Loucy (cell line): ENCODE data around the gene RAB31.

Experiments
- H2AFZ ChIP-seq: fragments of 200-600 bp; sonication (generic); 2 replicates; pipeline ENCODE4 v1.6.0; 2016; ENCODE audit warnings: antibody characterized with exemption, mild to moderate bottlenecking, low read length, moderate library complexity
- H3F3A ChIP-seq: fragments of 200-600 bp; 2 replicates; pipeline ENCODE4 v1.6.0; 2016; ENCODE audit warnings: antibody characterized with exemption, low read depth, mild to moderate bottlenecking
- H3K27me3 ChIP-seq: fragments of 200-600 bp; sonication (generic); 2 replicates; pipeline ENCODE4 v1.6.1; 2014; ENCODE audit warnings: low read length, mild to moderate bottlenecking; ENCODE audit not compliant: insufficient read depth, poor library complexity, severe bottlenecking
- H3K36me3 ChIP-seq: fragments of 200-600 bp; sonication (generic); 2 replicates; pipeline ENCODE4 v1.6.1; 2016; ENCODE audit warnings: low read length; ENCODE audit not compliant: insufficient read depth
- H3K4me1 ChIP-seq: fragments of 200-600 bp; sonication (generic); 2 replicates; pipeline ENCODE4 v1.5.1; 2014; ENCODE audit warnings: low read length, mild to moderate bottlenecking; ENCODE audit not compliant: insufficient read depth, poor library complexity, severe bottlenecking
- H3K4me2 ChIP-seq: fragments of 200-600 bp; sonication (generic); 2 replicates; pipeline ENCODE4 v1.6.0; 2014; ENCODE audit warnings: antibody characterized with exemption, low read length, low read depth, mild to moderate bottlenecking; ENCODE audit not compliant: poor library complexity, severe bottlenecking
- H3K4me3 ChIP-seq: fragments of 200-600 bp; sonication (generic); 2 replicates; pipeline ENCODE4 v1.5.1; 2014; ENCODE audit warnings: low read length, mild to moderate bottlenecking, mixed read lengths; ENCODE audit not compliant: poor library complexity, severe bottlenecking
- H3K79me2 ChIP-seq: fragments of 200-600 bp; sonication (generic); 2 replicates; pipeline ENCODE4 v1.6.1; 2014; ENCODE audit warnings: low read length; ENCODE audit not compliant: insufficient read depth
- H3K9ac ChIP-seq: fragments of 200-600 bp; sonication (generic); 2 replicates; pipeline ENCODE4 v1.6.0; 2014; ENCODE audit warnings: mild to moderate bottlenecking, low read depth, low read length, moderate library complexity; ENCODE audit not compliant: poor library complexity, severe bottlenecking
- H3K9me2 ChIP-seq: fragments of 200-600 bp; sonication (generic); replicated peaks from 2 replicates; pipeline ENCODE4 v1.6.1; 2016; ENCODE audit warnings: low read depth, low read length, mixed read lengths
- H3K9me3 ChIP-seq: fragments of 200-600 bp; sonication (generic); 2 replicates; pipeline ENCODE4 v1.6.1; 2014; ENCODE audit warnings: mild to moderate bottlenecking, antibody characterized with exemption, low read length, low read depth; ENCODE audit not compliant: insufficient read depth
- H4K20me1 ChIP-seq: fragments of 200-600 bp; sonication (generic); 2 replicates; pipeline ENCODE4 v1.6.0; 2014; ENCODE audit warnings: antibody characterized with exemption, low read length, mild to moderate bottlenecking; ENCODE audit not compliant: insufficient read depth, poor library complexity, severe bottlenecking
- CTCF ChIP-seq: fragments of 200-600 bp; sonication (generic); conservative IDR thresholded peaks from 2 replicates; pipeline ENCODE4 v1.5.1; 2014; ENCODE audit warnings: mild to moderate bottlenecking, antibody characterized with exemption, low read length
- EZH2phosphoT487 ChIP-seq: fragments of 200-600 bp; IDR thresholded peaks from 2 replicates; pipeline ENCODE4 v1.6.1; 2018; ENCODE audit warnings: antibody characterized with exemption, mild to moderate bottlenecking, moderate library complexity, borderline replicate concordance

RAB31 gene

GRCh38 chr18:9788140-9788539 lies 80.0 kb downstream of the RAB31 start:
- Histone ChIP-seq H3K4me1 (no peaks in the 10 kb centered on the region), H3K27me3 (no peaks in the 10 kb centered on the region), H4K20me1 (no peaks in the 10 kb centered on the region), H3K9me2 (no peaks in the 10 kb centered on the region), H3K4me2 (no peak overlapping the region), H3K79me2 (no peaks in the 10 kb centered on the region), H3K9me3 (no peaks in the 10 kb centered on the region), H3F3A (no peaks in the 10 kb centered on the region), H3K36me3 (no peaks in the 10 kb centered on the region), H3K9ac (no peak overlapping the region), H3K4me3 (no peak overlapping the region), H2AFZ (no peak overlapping the region)
- TF ChIP-seq CTCF (no peak), EZH2phosphoT487 (no peak)

- H3K9me2 ChIP-seq = no peaks in the 10 kb centered on the region
- no peaks in the 10 kb centered on the region for H3K9me3 ChIP-seq
- no peaks in the 10 kb centered on the region for H3F3A ChIP-seq
- no peaks in the 10 kb centered on the region for H3K4me1 ChIP-seq
- no peak overlapping the region for H3K4me3 ChIP-seq
- no peaks in the 10 kb centered on the region for H3K36me3 ChIP-seq
- H3K4me2 ChIP-seq = no peak overlapping the region
- H3K79me2 ChIP-seq = no peaks in the 10 kb centered on the region
- H3K27me3 ChIP-seq = no peaks in the 10 kb centered on the region
- no peaks in the 10 kb centered on the region for H4K20me1 ChIP-seq
- H3K9ac ChIP-seq = no peak overlapping the region
- TF ChIP-seq CTCF (no peak), EZH2phosphoT487 (no peak)
- H2AFZ ChIP-seq = no peak overlapping the region
These were observed 80.8 kb downstream of the RAB31 start for GRCh38 chr18:9788860-9789259.

GRCh38 chr18:9790261-9790660 lies 82.2 kb downstream of the RAB31 start:
- Histone ChIP-seq H3K4me2 (no peak overlapping the region), H3K9me3 (no peaks in the 10 kb centered on the region), H3K27me3 (no peaks in the 10 kb centered on the region), H3F3A (no peaks in the 10 kb centered on the region), H3K9ac (no peak overlapping the region), H2AFZ (no peak overlapping the region), H3K79me2 (no peaks in the 10 kb centered on the region), H3K9me2 (no peaks in the 10 kb centered on the region), H3K4me1 (no peaks in the 10 kb centered on the region), H3K36me3 (no peaks in the 10 kb centered on the region), H4K20me1 (no peaks in the 10 kb centered on the region), H3K4me3 (no peak overlapping the region)
- no peak for TF ChIP-seq EZH2phosphoT487
- no peak for TF ChIP-seq CTCF
